ENCODE data around the gene RPS27L.

DNA sequence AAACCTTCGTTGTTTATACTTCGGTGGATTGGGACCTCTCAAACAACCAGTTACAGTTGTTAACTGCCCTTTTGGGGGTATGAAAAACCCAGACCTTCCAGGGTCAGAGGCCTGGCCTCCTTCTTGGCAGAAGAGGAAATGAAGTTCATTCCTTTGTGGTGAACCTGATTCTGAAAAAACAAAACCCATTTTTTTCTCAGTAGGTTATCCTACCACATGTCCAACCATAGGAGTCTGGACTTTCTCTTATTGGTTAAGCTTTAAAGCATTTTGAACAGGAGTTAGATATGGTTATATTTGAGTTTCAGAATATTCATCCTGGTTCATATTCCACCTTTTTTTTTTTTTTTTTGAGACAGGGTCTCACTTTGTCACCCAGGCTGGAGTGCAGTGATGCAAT is 42.8 kb downstream of the RPS27L start:
- no peak for TF ChIP-seq POLR2A (IDR thresholded peaks at IDR 0.05; ENCODE audit: low read depth, low read length)
- no peak for TF ChIP-seq POLR2AphosphoS5 (IDR thresholded peaks at IDR 0.05; ENCODE audit: low read depth, low read length)
- no peak for TF ChIP-seq TAF1 (IDR thresholded peaks at IDR 0.05; ENCODE audit: low read depth, low read length)
- no peak for TF ChIP-seq PAX5 (IDR thresholded peaks at IDR 0.05; ENCODE audit: insufficient read depth, low read length, severe bottlenecking)
- no peak for TF ChIP-seq SPI1 (IDR thresholded peaks at IDR 0.05; ENCODE audit: low read depth, low read length)
- TF ChIP-seq POU2F2 (IDR thresholded peaks at IDR 0.05; ENCODE audit: low read depth, low read length), result no peak
